ENCODE measurements around the gene VEGFA.
"Not testable (repeated sequence)": the region's sequence is repeated elsewhere in the genome, so short reads cannot be mapped to it uniquely, and the experiment has no call there.

VEGFA gene

DNA sequence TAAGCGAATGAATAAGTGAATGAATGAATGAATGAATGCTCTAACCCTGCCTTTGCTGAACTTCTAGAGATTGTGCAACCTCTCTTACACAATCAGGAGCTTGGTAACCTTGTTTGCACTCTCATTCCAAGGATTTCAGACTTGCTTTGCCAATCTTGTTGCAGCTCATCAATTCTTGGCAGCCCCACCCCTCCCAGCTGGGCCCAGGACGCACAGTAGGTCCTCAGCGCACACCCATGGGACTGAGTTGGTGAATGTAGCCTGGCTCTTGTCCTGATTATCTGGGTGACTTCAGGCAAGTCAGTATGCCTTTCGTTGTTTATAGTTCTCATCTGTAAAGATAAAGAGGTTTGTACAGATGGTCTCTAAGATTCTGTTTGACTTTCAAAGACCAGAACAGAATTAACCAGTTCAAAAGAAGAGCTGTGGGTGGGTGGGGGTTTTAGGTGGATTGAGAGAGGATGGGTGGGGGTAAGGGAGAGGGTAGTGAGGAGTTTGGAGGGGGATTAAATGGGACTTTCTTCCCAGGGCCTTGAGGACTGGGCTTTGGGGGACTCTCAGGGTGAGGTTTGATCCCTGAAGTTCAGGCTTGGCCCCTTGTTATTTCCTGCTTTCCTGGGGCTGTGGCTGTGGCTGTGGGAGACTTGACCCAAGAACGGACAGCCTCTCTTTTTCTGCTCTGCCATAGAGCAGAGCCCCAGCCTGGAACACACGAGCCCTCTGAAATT lies 33.2 kb downstream of the VEGFA start:
- DNase-seq (ENCODE audit: low read depth), result no peak

DNA sequence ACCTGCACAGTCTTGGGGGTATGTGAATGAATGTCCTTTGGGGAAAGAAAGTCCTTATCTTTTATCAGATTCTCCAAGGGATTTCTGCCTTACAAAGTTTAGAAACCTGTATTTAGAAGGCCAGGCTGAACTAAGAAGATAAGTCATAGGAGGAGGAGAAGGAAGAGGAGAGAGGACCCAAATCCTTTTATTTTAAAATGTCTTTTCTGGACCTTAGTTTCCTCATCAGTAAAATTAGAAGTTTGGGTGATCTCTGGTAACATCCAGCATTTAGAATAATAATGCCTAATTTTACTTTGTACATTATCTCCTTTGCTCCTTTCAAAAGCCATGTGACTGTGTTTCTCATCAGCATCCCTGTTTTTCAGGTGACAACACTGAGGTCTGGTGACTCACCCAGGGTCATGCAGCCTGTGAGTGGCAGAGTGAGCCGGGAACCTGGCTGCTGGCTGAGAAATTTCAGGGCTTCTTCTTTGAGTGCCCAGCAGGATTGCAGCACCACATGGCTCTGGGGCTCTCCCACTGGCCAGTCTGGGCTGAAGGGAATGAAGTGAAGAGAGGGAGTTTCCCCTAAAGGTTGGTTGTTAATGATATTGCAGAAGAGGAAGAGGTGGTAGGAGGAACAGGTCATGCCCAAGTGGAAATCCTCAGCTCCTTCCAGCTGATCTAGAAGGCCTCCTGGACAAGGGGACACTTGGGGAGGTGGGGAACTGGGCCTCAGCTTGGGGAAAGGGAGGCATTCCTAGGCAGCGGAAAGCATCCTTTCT lies 34.0 kb downstream of the VEGFA start:
- DNase-seq (ENCODE audit: low read depth), result no peak

DNA sequence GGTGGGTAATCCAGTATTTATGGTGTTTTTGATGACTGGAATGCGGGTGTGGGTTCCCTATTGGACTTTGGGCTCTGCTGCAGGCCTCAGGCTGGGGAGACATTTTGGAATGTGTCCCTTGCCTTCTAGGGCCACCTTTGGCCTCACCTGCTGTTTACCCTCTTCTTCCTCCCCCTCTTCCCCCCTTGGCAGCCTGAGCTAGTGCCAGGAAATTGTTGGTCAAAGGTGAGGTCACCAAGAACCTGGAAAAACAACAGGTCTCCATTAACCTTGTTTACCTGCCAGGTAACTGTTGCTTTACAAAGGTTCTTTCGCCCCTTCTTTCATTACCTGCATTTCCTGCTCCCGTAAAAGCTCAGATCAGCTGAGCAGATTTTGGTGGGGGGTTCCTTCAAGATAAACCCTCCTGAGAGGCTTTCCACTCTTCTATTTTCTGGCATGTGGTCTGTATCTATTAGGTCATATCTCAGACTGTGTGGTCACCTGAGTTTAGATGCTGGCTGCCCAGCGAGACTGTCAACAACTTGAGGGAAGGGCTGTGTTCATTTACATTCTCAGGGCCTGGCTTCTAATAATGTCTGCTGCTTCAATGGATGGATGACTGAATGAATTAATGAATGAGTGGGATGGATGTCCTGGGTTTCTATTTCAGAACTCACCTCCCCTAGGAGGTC lies 34.7 kb downstream of the VEGFA start:
- DNase-seq (ENCODE audit: low read depth), result no peak

DNA sequence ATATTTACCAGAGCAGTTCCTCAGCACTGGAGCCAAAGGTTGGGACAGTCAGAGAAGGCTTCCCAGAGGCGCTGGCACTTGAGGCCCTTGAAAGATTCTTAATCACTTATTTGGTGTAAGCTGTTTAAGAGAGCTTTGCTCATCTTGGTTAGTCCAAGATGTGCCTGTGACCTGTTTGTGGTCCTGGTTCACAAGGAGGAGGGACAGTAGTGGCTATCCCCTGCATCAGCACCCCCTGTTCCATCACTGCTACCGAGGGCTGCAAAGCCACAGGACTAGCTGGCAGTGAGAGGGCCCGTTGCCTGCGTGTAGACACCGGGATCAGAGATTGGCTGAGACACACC lies 35.7 kb downstream of the VEGFA start:
- no peak for DNase-seq (ENCODE audit: low read depth)

DNA sequence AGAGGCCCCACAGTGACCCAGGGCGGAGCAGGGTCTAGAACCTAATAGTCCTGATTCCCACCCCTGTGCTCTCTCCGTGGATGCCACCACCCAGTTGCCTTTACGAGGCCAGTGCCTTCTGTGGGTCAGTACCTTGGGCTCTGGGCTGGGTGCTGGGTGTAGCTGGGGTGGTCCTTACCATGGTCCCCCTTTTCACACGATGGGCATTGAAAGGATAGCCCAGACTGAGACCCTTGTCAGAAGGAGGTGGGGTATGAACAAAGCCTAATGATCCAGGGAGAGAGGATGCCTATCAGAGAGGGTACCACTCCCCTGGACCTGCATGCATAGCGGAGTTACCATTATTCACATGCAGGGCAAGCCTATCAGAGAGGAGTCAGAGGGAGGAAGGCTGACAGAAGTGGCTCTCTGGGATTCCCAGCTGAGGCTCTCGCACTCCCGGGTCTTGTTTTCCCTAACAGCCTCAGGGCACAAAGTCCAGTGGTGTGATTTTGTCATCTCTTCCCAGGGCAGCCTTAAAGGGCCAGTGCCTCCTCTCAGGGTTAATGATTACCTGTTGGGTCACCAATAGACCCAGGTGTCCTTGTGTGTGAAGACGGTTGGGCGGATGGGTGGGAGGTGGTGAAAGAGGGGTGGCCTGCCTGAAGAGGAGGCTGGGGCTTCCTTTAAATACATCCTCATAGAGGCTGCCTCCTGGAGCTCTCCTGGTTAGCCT lies 36.2 kb downstream of the VEGFA start:
- DNase-seq (ENCODE audit: low read depth), result no peak

DNA sequence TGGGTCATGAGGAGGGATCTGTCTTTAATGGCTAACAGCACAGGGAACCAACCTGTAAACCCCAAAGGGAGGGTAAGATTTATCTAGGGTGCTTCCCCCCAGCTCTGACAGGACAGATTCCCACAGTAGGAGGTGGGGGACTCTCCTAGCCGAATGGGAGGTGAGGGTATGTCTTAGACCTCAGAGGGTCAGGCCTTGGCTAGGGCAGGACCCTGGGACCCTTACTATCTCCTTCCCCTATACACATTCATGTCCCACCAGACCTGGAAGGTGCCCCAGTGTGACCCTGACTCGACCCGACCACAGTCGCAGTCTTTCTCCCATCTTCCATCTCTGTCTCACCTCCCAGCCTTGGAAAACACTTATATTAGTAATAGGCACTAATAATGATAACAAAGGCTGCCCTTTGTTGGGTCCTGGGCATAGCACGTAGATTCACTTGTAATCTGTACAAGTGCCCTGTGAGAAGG lies 36.8 kb downstream of the VEGFA start:
- no peak for DNase-seq (ENCODE audit: low read depth)

DNA sequence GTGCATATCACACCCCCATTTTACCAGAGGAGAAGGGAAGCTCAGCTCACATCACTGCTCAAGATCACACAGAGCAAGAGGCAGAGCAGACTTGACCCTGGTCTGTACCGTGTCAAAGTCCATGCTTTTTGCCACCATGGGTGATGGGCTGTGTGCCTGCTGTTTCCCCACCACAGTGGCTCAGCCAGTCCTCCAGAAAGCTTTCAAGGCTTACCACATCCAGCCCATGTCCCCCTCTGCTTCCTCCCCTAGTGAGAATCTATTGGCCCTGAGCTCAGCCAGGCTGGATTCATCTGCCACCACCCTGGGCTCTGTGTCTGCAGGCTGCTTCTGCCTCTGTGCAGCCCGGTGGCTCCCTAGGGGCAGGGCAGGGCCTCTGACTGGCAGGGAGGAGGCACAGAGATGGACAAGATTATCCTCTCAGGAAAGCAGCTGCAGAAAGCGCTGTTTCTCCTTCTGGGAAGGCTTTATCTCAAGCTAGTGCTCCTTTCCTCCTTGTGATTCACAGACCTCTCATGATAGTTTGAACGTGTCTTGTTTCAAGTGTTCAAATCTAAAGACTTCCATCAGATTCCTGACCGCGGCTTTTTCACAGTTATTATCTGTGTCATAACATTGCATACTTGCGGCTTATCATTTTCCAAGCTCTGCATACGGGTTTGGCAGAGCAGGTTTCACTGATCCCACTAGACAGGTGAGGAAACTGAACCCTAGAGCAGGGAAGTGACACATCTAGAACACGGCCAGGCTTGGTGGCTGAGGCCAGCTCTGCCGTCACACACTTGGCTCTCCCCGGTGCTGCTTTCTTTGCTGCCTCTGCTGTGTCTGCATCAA lies 37.4 kb downstream of the VEGFA start:
- DNase-seq (ENCODE audit: low read depth), result no peak

DNA sequence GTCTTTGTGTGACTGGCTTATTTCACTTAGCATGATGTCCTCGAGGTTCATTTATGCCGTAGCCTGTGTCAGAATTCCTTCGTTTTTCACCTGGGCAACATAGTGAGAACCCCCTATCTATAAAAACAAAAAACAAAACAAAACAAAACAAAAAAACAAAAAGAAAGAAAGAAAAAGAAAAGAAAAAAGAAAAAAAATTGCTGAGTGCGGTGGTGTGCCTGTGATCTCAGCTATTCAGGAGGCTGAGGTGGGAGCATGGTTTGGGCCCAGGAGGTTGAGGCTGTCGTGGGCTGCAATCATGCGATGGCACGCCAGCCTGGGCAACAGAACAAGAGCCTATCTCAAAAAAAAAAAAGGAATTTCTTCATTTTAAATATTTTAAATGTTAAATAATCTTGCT lies 38.4 kb downstream of the VEGFA start:
- DNase-seq (ENCODE audit: low read depth), result no peak

DNA sequence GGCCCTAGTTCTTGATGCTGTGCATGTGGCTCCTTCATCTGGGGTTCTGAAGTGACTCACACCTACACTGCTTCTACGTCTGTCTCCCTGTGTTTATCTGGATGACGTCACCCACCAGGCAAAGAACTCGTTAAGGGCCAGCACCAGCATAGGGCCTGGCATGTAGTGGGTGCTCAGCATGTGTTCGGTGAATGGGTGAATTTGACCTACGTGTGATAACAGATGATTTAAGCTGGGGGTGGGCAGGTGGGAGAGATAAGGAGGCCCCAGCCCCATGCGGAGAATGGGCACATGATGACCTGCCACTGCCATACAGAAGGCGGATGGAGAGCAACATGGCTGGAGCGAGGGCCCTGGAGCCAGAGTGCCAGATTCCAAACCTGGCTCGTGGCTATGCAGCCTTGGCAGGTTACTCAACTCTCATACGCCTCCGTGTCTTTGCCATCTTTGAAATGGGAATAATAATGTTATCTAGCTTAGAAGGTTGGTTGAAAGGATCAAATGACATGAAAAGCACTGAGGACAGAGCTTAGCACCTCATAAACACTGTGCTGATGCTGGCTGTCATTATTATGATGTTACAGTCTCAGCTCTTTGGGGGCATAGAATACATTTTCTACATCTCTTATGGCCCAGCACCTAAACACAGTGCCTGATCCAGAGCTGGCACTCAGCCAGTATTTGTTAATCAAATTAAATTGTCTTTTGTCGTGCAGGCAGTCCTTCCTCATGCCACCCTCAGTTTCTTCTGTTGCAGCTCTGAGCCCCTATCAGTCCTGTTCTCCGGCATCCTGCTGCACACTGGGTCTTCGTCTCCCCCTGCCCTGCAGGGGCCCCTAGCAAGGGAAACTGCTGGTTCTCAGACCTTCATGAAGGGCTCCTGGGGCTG lies 39.6 kb downstream of the VEGFA start:
- no peak for DNase-seq (ENCODE audit: low read depth)

DNA sequence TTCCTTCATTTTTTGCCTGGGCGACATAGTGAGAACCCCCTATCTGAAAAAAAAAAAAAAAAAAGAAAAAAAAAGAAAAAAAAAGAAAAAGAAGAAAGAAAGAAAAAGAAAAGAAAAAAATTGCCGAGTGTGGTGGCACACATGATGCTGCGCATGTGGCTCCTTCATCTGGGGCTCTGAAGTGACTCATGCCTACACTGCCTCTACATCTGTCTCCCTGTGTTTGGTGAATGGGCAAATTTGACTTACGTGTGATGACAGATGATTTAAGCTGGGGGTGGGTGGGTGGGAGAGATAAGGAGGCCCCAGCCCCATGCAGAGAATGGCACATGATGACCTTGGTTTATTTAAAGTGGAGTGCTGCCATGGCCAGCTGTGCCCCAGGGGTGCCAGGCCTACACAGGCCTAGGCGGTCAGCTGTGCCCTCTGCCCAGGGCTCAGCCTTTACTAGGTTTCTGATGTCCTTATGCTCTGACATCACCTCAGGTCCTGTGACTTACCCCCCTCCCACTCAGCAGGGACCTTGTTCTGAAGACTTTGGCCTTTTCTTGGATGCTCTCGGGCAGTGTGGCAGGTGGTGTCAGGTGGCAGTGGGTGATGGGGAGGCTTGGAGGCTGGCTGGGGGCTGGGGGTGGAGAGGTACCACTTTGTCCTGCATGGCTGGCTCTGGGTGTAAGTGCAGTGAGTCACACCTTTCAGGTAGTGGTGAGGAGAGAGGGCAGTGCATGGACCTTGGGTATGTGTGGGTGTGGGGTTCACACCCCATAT lies 41.1 kb downstream of the VEGFA start:
- DNase-seq (ENCODE audit: low read depth), result no peak

DNA sequence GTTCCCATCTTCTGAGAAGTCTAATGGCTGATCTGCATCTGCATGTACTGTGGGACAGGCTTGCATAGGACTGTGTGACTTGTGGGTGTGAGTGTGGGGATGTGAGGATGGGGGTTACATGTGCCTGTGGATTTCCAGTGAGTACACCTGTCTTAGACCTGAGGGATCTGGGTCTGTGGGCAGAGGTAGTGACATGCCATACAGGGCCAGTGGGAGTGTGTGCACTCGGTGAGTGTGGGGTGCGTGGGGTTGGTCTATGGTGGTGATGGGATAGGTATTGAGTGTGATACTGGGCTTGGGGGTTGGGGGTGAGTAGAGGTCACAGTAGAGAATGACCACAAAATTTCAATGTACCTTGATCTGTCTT lies 41.7 kb downstream of the VEGFA start:
- DNase-seq (ENCODE audit: low read depth), result no peak

DNA sequence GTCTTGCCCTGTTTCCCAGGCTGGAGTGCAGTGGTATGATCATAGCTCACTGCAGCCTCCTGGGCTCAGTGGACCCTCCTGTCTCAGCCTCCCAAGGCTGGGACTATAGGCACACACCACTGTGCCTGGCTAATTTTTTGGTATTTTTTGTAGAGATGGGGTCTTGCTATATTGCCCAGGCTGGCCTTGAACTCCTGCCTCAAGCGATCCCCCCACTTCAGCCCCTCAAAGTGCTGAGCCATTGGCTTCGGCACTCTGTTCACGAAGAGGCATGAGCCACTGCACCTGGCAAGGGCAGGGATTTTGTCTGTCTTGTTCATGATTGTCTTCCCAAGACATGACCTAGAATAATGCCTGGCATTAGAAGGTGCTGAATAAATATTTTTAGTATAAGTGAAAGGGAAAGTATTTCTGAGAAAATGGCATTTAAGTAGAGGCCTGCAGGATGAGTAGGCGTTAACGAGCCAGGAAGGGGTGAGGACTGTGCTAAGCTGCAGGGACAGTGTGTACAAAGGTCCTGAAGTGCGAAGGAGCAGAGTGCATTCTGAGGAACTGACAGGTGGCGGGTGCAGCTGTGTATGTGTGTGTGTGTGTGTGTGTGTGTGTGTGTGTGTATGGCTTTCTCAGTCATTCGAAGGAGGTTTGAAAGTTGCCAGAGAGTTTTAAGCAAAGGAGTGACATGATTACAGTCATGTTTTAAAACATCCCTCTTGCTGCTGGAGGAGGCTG lies 43.0 kb downstream of the VEGFA start:
- no peak for DNase-seq (ENCODE audit: low read depth)

DNA sequence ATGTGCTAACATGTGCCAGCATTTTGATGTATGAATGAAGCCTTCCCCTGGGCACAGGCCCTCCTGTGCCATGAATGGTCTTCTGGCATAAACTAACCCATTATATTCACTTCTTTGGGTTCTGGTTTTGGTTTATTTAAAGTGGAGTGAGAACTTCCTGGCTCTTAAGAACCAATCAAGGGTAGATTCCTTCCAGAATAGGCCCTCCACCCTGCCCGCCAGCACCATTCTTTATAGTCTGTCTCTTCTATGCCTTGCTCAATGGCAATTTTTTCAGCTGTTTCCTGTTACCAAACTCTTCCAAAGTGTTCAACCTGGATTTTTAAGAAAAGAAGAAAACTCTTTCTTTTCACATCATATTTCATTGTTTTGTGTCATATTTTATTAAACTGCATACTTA lies 44.1 kb downstream of the VEGFA start:
- no peak for DNase-seq (ENCODE audit: low read depth)

DNA sequence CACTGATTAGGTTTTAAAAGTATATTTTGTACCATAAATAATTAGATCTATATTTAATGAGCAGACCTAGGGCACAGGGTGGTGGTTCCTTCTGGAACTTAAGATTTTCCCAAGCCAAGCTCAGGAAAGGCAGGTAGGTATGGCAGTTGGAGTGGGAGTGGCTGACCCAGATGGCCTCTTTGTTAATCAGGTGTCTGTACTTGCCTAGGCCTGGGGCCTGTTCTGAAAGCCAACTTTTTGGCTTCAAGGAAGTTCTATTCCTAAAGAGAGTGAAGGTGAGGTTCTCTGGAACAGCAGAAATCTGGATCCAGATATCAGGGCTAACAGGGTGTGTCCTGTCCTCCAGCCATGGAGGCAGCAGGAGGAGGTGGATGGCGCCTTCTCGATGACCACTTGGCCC lies 44.9 kb downstream of the VEGFA start:
- DNase-seq (ENCODE audit: low read depth), result no peak

DNA sequence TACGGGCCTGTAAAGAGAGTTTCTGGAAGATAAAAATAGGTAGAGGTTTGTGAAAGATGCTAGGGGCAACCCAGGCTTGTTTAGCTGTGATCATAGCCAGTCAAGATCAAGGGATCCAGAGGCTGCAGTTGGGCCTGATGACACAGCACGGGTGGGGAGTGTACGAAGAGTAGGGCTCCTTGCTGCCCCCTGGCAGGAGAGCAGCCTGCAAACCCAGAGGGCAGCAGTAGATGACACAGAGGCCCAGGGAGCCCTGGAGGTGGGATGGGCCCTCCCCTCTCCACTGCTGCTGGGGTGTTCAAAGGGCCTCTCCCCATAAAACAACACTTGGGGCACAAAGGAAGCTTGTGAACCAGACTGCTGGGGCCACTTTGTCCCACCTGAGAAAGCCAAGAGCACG lies 47.2 kb downstream of the VEGFA start:
- DNase-seq (ENCODE audit: low read depth), result no peak

DNA sequence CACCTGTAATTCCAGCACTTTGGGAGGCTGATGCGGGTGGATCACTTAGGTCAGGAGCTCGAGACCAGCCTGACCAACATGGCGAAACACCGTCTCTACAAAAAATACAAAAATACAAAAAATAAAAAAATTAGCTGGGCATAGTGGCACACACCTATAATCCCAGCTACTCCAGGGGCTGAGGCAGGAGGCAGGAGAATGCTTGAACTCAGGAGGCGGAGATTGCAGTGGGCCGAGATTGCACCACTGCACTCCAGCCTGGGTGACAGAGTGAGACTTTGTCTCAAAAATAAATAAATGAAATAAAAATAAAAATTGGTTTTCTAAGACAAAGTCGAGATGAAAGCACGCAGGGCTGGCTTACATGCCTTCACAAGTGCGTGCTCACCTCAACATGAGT lies 49.0 kb downstream of the VEGFA start:
- not testable (repeated sequence) for DNase-seq (ENCODE audit: low read depth)

DNA sequence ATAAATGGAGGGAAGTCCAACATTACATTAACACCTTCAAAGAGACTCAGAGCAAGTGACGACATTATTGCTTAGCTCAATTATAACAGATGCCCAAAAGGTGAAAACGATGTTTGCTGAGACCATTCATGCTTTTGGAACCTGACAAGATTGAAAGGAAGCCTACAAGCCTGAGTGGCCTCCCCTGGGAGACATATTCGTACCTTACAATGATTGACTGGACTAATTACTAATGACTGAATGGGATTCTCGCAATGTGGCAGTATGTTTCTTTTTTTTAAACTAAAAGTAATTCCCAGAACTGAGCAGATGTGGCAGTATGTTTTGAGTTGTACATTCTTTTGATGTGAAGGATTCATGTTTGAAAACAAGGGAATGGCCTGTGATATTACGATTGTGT lies 49.9 kb downstream of the VEGFA start:
- no peak for DNase-seq (ENCODE audit: low read depth)

DNA sequence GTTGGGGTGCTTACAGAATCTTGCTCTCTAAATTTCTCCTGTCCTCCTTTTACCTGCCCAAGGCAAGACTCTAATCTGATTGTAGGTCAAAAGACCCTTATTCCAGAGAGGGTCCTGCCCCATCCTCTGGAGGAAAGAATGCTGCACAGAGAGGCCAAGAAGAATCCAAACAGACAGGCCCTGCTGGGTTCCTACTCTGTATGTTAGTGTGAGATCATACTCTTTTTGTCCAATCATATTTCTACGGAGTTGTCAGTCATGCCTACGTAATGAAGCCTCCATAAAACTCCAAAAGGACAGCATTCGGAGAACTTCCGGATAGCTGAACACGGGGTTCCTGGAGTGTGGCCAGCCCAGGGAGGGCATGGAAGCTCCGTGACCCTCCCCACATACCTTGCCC lies 50.5 kb downstream of the VEGFA start:
- no peak for DNase-seq (ENCODE audit: low read depth)

Data from activated T-helper 1 cell treated with Interleukin-2 at 50 U/mL for 16 hours (primary cell).